Suprapubic skin (tissue), 4 donors: Measurements from ENCODE around the gene CC2D2A. TPM values are rescaled to one million over a fixed set of nuclear protein-coding genes. Genes with fewer than 3 reads are reported as not detected.
A peak's percentile ranks its signal among the peaks of the same experiment; 100 is the strongest.

Source experiments
- DNase-seq, 2 donors: peaks; one replicate each; pipeline ENCODE4 v3.0.0-alpha.2; 2019; ENCODE audit warnings: low spot score in 2 of 2
- H3K27ac ChIP-seq: fragments of 200-600 bp; sonication (generic); one replicate; pipeline ENCODE4 v1.5.1; 2019
- H3K27me3 ChIP-seq: fragments of 200-600 bp; sonication (generic); one replicate; pipeline ENCODE4 v1.5.1; 2019
- H3K36me3 ChIP-seq: fragments of 200-600 bp; sonication (generic); one replicate; pipeline ENCODE4 v1.5.1; 2019
- H3K4me1 ChIP-seq: fragments of 200-600 bp; sonication (generic); one replicate; pipeline ENCODE4 v1.5.1; 2019
- H3K4me3 ChIP-seq: fragments of 200-600 bp; sonication (generic); one replicate; pipeline ENCODE4 v1.5.1; 2019; ENCODE audit warnings: mild to moderate bottlenecking
- H3K9me3 ChIP-seq: fragments of 200-600 bp; sonication (generic); one replicate; pipeline ENCODE4 v1.5.1; 2019
- EP300 ChIP-seq: sonication (generic); formaldehyde crosslinking; IDR thresholded peaks from one replicate; pipeline ENCODE4 v1.6.1; 2017; ENCODE audit warnings: antibody characterized with exemption
- POLR2A ChIP-seq, 2 donors: fragments of 450-650 bp; IDR thresholded peaks; one replicate each; pipeline ENCODE4 v1.6.1; 2017; ENCODE audit warnings: antibody characterized with exemption in 2 of 2, mild to moderate bottlenecking in 2 of 2, moderate library complexity in 2 of 2
- POLR2AphosphoS5 ChIP-seq, 3 donors: sonication (generic); formaldehyde crosslinking; IDR thresholded peaks; one replicate each; pipeline ENCODE4 v1.6.1; 2017; ENCODE audit warnings: antibody characterized with exemption in 3 of 3
- WGBS: methylation state at CpG from one replicate; pipeline ENCODE4 v1.1.5; 2018; 5-methylcytosine and 5-hydroxymethylcytosine counted together
- total RNA-seq, 4 donors: library from RNA; depleted of rRNA; stranded (reverse); fragments of >200 nt; gene quantifications; one replicate each; pipeline ENCODE4 v1.1.0, GENCODE V29; 2016
- TF ChIP-seq, protein P1 (sequence below), 2 donors: fragments of 200-600 bp in 1 of 2; fragments of 450-650 bp in 1 of 2; sonication (generic) in 1 of 2; IDR thresholded peaks; one replicate each; pipeline ENCODE4 v1.5.1; 2016 to 2019; ENCODE audit warnings: antibody characterized with exemption in 2 of 2, mild to moderate bottlenecking in 1 of 2, moderate library complexity in 1 of 2

Gene CC2D2A
- total RNA-seq, 4 donors from 2014 or later: 2.8 to 12.5 (median 7.9) TPM

DNA sequence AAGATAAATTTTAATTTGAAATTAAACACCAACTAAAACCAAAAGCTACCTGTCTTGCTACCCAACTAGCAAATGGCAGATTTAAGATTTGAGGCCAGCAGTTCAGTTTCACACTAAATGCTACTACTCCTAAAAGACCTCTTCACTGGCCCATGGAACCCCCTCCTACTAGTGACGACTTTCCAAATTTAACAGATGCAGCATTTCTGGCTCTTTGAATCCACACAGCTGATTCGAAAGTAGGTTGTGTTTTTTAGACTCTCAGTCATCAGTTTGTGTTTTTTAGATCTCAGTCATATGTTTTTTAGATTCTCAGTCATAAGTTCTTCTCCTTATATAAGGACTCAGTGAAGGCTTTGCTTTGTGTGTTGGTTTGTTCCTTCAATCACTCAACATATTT is 11.1 kb upstream of the CC2D2A start:
- Histone ChIP-seq H3K4me3 (no peak overlapping the region), H3K27me3 (no peaks in the 10 kb centered on the region), H3K27ac (no peak overlapping the region), H3K4me1 (peaks cover 8% of the 10 kb centered on the region), H3K9me3 (no peaks in the 10 kb centered on the region), H3K36me3 (no peaks in the 10 kb centered on the region)
- WGBS: 83% methylated on average over 2 of the region's 2 CpGs
- TF ChIP-seq, protein P1, sequence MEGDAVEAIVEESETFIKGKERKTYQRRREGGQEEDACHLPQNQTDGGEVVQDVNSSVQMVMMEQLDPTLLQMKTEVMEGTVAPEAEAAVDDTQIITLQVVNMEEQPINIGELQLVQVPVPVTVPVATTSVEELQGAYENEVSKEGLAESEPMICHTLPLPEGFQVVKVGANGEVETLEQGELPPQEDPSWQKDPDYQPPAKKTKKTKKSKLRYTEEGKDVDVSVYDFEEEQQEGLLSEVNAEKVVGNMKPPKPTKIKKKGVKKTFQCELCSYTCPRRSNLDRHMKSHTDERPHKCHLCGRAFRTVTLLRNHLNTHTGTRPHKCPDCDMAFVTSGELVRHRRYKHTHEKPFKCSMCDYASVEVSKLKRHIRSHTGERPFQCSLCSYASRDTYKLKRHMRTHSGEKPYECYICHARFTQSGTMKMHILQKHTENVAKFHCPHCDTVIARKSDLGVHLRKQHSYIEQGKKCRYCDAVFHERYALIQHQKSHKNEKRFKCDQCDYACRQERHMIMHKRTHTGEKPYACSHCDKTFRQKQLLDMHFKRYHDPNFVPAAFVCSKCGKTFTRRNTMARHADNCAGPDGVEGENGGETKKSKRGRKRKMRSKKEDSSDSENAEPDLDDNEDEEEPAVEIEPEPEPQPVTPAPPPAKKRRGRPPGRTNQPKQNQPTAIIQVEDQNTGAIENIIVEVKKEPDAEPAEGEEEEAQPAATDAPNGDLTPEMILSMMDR (IDR thresholded peaks at IDR 0.05): no peak
- TF ChIP-seq POLR2AphosphoS5 (IDR thresholded peaks at IDR 0.05) (no peak), EP300 (no peak), POLR2A (IDR thresholded peaks at IDR 0.05) (no peak)
- no peak for DNase-seq

DNA sequence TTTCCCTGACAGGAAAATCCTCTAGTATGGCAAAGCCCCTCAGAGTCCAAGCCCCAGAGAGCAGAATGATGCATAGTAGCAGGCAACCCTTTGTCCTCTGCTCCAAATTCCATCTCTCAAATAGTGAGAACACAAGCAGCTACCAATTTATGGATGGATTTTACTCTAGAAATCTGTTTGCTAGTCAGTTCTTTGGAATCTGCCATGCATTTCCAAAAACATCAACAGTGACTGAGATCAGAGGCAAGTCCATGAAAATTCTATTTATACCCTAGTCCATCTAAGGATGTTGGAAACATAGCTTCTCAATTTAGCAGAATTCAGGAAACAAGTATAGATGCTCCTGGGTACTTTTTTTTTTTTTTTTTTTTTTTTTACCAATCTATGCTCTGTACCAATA is 10.0 kb upstream of the CC2D2A start:
- Histone ChIP-seq H3K27ac (no peak overlapping the region), H3K9me3 (no peaks in the 10 kb centered on the region), H3K4me1 (peaks cover 6% of the 10 kb centered on the region), H3K36me3 (no peaks in the 10 kb centered on the region), H3K27me3 (no peaks in the 10 kb centered on the region), H3K4me3 (no peak overlapping the region)
- DNase-seq: no peak
- TF ChIP-seq EP300: no peak
- TF ChIP-seq POLR2AphosphoS5 (IDR thresholded peaks at IDR 0.05): no peak
- TF ChIP-seq POLR2A (IDR thresholded peaks at IDR 0.05): no peak
- TF ChIP-seq, protein P1 (IDR thresholded peaks at IDR 0.05): no peak

DNA sequence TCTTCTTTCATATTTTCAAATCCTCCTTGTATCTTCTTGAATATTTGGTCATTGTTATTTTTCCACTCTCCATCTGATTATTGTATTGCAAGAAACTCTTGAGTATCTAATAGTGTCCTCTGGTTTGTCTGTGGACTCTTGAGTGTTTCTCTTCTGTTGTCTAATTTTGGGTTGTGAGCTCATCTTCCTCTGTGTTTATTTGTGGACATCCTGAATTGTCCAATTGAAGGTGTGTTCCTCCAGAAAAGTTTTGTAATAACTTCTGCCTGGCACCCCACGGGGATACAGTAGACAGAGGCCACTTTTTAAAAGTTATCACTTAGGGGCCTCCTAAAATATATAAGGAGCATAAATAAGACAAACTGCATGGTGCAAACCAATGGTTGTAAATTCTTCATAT is 3.1 kb upstream of the CC2D2A start:
- peaks cover 8% of the 10 kb centered on the region for H3K4me1 ChIP-seq
- H3K9me3 ChIP-seq: no peaks in the 10 kb centered on the region
- H3K36me3 ChIP-seq: no peaks in the 10 kb centered on the region
- DNase-seq: no peak
- no peaks in the 10 kb centered on the region for H3K27me3 ChIP-seq
- TF ChIP-seq, protein P1 (IDR thresholded peaks at IDR 0.05): no peak
- no peak for TF ChIP-seq POLR2AphosphoS5 (IDR thresholded peaks at IDR 0.05)
- TF ChIP-seq POLR2A (IDR thresholded peaks at IDR 0.05): no peak
- no peak for TF ChIP-seq EP300
- no peak overlapping the region for H3K4me3 ChIP-seq
- H3K27ac ChIP-seq: no peak overlapping the region
- 69% methylated on average over 1 of the region's 1 CpG for WGBS

DNA sequence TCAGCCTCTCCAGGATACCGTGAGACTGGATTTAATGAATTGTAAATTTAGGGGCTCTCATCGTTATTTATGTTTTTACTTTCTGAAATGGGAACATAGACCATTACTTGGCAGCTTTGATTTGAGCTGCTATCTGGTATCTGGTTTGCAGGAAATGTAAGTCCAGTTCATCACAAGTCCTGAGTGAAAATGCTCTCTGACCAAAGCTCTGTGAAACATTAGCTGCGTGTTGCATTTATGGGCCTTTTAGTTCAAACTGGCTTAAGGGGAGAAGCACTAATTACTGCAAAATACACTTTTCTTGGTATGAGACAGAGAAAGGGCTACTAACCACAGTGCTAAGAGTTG is 420 bp downstream of the CC2D2A start:
- Histone ChIP-seq H3K4me3 (peak overlapping the region; percentile 44), H3K27me3 (no peaks in the 10 kb centered on the region), H3K9me3 (no peaks in the 10 kb centered on the region), H3K27ac (no peak overlapping the region), H3K36me3 (no peaks in the 10 kb centered on the region), H3K4me1 (peaks cover 8% of the 10 kb centered on the region)
- 9% methylated on average over 3 of the region's 3 CpGs for WGBS
- TF ChIP-seq, protein P1 (IDR thresholded peaks at IDR 0.05): no peak
- TF ChIP-seq POLR2AphosphoS5 (IDR thresholded peaks at IDR 0.05) (no peak), EP300 (no peak), POLR2A (IDR thresholded peaks at IDR 0.05) (no peak)
- no peak for DNase-seq

DNA sequence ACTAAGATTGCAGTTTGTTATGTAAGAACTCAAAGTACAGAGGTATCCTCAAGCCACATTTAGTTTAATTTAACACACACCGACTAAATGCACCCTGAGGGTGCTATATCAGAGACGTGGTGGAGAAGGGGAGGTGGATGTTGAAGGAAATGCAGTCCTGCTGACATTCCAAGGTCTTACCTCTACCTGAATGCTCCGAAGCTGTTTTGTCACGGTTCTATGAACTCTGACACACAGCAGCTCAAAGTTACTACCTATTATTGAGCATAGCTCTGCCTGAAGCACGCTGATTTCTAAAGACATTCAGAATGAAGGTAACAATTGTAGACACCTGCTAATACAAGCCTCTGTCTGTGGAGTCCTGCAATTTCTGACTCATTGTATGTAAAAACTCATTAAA is 6.7 kb downstream of the CC2D2A start:
- Histone ChIP-seq H3K36me3 (no peaks in the 10 kb centered on the region), H3K4me1 (peaks cover 18% of the 10 kb centered on the region), H3K27me3 (no peaks in the 10 kb centered on the region), H3K9me3 (no peaks in the 10 kb centered on the region), H3K4me3 (no peak overlapping the region), H3K27ac (no peak overlapping the region)
- DNase-seq: no peak
- TF ChIP-seq, protein P1 (IDR thresholded peaks at IDR 0.05): no peak
- no peak for TF ChIP-seq EP300
- no peak for TF ChIP-seq POLR2AphosphoS5 (IDR thresholded peaks at IDR 0.05)
- no peak for TF ChIP-seq POLR2A (IDR thresholded peaks at IDR 0.05)
- WGBS: 82% methylated on average over 5 of the region's 5 CpGs
